K562 (cell line): ENCODE measurements around the gene NAT8L. TPM values are rescaled to one million over a fixed set of nuclear protein-coding genes. Genes with fewer than 3 reads are reported as not detected.

Source experiments
- ATAC-seq: fragments of 200-7000 bp; cut with Tn5 transposase; 3 replicates; pipeline ENCODE4 v1.9.1; 2020; ENCODE audit warnings: moderate library complexity
- BruUV-seq: library from RNA; stranded (reverse); fragments of 400-500 nt; replicated peaks from 2 replicates; lab custom pipeline; 2021; lab: Mats Ljungman, UMichigan
- CTCF ChIA-PET: fragments of 300-600 bp; formaldehyde crosslinking; extraction: SDS; loops from one replicate; lab custom pipeline; 2021; ENCODE audit warnings: low intra/inter-chr PET ratio; lab: Yijun Ruan, JAX
- POLR2A ChIA-PET: fragments of 300-600, 350-650 bp; sonication (Branson Sonifier 250); formaldehyde crosslinking; extraction: SDS; loops from one replicate; lab custom pipeline; 2021; ENCODE audit warnings: antibody characterized with exemption, inconsistent platforms; lab: Yijun Ruan, JAX
- DNase-seq, 4 experiments: peaks; one replicate each; pipeline versions ENCODE4 v3.0.0 to v3.0.0-alpha.2; 2011 to 2018; ENCODE audit warnings: low spot score in 3 of 4, mixed read lengths in 3 of 4; ENCODE audit errors: extremely low read depth in 1 of 4
- FAIRE-seq: peaks from 2 replicates; lab custom pipeline; 2011; peaks lifted over from hg19 to GRCh38; lab: Jason Lieb, UNC
- H2AFZ ChIP-seq: 2 replicates; pipeline ENCODE4 v1.6.0; 2011; ENCODE audit warnings: low read depth, low read length, control low read depth, inconsistent platforms
- H3K27ac ChIP-seq: fragments of 200-600 bp; 3 replicates; pipeline ENCODE4 v1.8.0; 2011; ENCODE audit warnings: low read depth, mild to moderate bottlenecking, control low read depth, inconsistent platforms, low read length, moderate library complexity, mixed read lengths; ENCODE audit errors: extremely low read depth
- H3K27me3 ChIP-seq, 2 experiments: fragments of 300-600 bp in 1 of 2; 2 replicates in 1 of 2; 3 replicates in 1 of 2; pipeline versions ENCODE4 v1.6.0 to v1.8.0; 2011; ENCODE audit warnings: inconsistent platforms in 2 of 2, low read length in 2 of 2, mild to moderate bottlenecking in 1 of 2, mixed read lengths in 1 of 2, moderate library complexity in 1 of 2; ENCODE audit not compliant: control insufficient read depth in 2 of 2, insufficient read depth in 2 of 2
- H3K36me3 ChIP-seq: fragments of 300-600 bp; 3 replicates; pipeline ENCODE4 v1.8.0; 2011; ENCODE audit warnings: mild to moderate bottlenecking, low read length, inconsistent platforms; ENCODE audit not compliant: control insufficient read depth, insufficient read depth
- H3K4me1 ChIP-seq, 2 experiments: fragments of 200-600 bp in 1 of 2; replicated peaks in 1 of 2; 2 replicates in 1 of 2; 3 replicates in 1 of 2; pipeline versions ENCODE4 v1.5.1 to v1.8.0; 2011; ENCODE audit warnings: inconsistent platforms in 2 of 2, low read length in 2 of 2, mild to moderate bottlenecking in 1 of 2, mixed read lengths in 1 of 2, moderate library complexity in 1 of 2; ENCODE audit not compliant: control insufficient read depth in 2 of 2, insufficient read depth in 2 of 2
- H3K4me2 ChIP-seq: 2 replicates; pipeline ENCODE4 v1.6.1; 2011; ENCODE audit warnings: low read length, control low read depth, inconsistent platforms, mixed read lengths; ENCODE audit not compliant: insufficient read depth
- H3K4me3 ChIP-seq: fragments of 200-600 bp; sonication (generic), shearing (Covaris generic); 2 replicates; pipeline ENCODE4 v1.5.1; 2016; ENCODE audit warnings: control low read depth, inconsistent platforms
- H3K79me2 ChIP-seq: fragments of 200-600 bp; 3 replicates; pipeline ENCODE4 v1.8.0; 2011; ENCODE audit warnings: low read length, inconsistent platforms; ENCODE audit not compliant: control insufficient read depth, insufficient read depth
- H3K9ac ChIP-seq, 2 experiments: 2 replicates each; pipeline versions ENCODE4 v1.6.0 to v1.6.1; 2011; ENCODE audit warnings: low read depth in 2 of 2, low read length in 2 of 2, control low read depth in 1 of 2, inconsistent platforms in 1 of 2, mild to moderate bottlenecking in 1 of 2, mixed read lengths in 1 of 2; ENCODE audit not compliant: insufficient read depth in 1 of 2
- H3K9me1 ChIP-seq: one replicate; pipeline ENCODE4 v1.6.0; 2011; ENCODE audit warnings: inconsistent platforms, mild to moderate bottlenecking, low read length, moderate library complexity; ENCODE audit not compliant: control insufficient read depth, insufficient read depth
- H3K9me3 ChIP-seq: replicated peaks from 2 replicates; pipeline ENCODE4 v1.5.1; 2011; ENCODE audit warnings: low read depth, low read length, inconsistent platforms; ENCODE audit not compliant: control insufficient read depth, insufficient read depth
- H4K20me1 ChIP-seq: replicated peaks from 2 replicates; pipeline ENCODE4 v1.6.1; 2011; ENCODE audit warnings: low read length, inconsistent platforms, mixed read lengths; ENCODE audit not compliant: control insufficient read depth, insufficient read depth
- MTF1 ChIP-seq: fragments of 250-450 bp; sonication (Bioruptor Pico); IDR thresholded peaks from 2 replicates; pipeline ENCODE4 v1.9.0; 2021; ENCODE audit warnings: moderate library complexity, mild to moderate bottlenecking, inconsistent platforms, borderline replicate concordance
- NCOR1 ChIP-seq: fragments of 450-650 bp; IDR thresholded peaks from 2 replicates; pipeline ENCODE4 v1.6.1; 2016; ENCODE audit warnings: mild to moderate bottlenecking, moderate library complexity
- ZNF133 ChIP-seq: fragments of 250-450 bp; sonication (Bioruptor Pico); IDR thresholded peaks from 2 replicates; pipeline ENCODE4 v1.4.0; 2020; ENCODE audit warnings: mild to moderate bottlenecking
- ZNF785 ChIP-seq: fragments of 250-450 bp; sonication (Bioruptor Pico); IDR thresholded peaks from 2 replicates; pipeline ENCODE4 v1.4.0; 2020; ENCODE audit warnings: mild to moderate bottlenecking
- WGBS: fragments of 100-300 bp; shearing (Covaris generic); methylation state at CpG from one replicate; pipeline ENCODE4 v1.1.6; 2016; ENCODE audit warnings: low coverage, mixed read lengths; ENCODE audit not compliant: insufficient coverage; ENCODE audit errors: missing lambda C conversion rate; 5-methylcytosine and 5-hydroxymethylcytosine counted together
- in situ Hi-C: fragments of 300-500 bp; cut with MboI; formaldehyde crosslinking; loops from 4 replicates; pipeline ENCODE4 v1.15.0; 2018; ENCODE audit warnings: inconsistent platforms, mixed read lengths
- intact Hi-C: fragments of 100-400 bp; cut with micrococcal nuclease; formaldehyde crosslinking; loops from 2 replicates; pipeline ENCODE4 v1.14.2; 2022
- polyA plus RNA-seq, 8 experiments: library from polyadenylated mRNA; depleted of rRNA in 4 of 8; stranded (reverse) in 5 of 8; unstranded in 3 of 8; fragments of >200 nt; fragmentation: Nextera tagmentation in 2 of 8; fragmentation: Illumina TruSeq in 1 of 8; extraction: Ambion mirVana in 2 of 8; extraction: Trizol in 1 of 8; gene quantifications; 2 replicates each; pipeline versions ENCODE4 v1.2.1 to v1.2.3, GENCODE V29; 2011 to 2014; ENCODE audit warnings: inconsistent platforms in 1 of 8, missing spikeins in 1 of 8
- total RNA-seq, 7 experiments: library from RNA; depleted of rRNA in 6 of 7; stranded (reverse); fragments of >200 nt in 6 of 7; fragmentation: Illumina TruSeq in 2 of 7; extraction: Trizol in 2 of 7; gene quantifications; 2 replicates each; pipeline versions ENCODE4 v1.2.1 to v1.2.3, GENCODE V29; 2011 to 2021; ENCODE audit warnings: low replicate concordance in 1 of 7
- TF ChIP-seq, protein P1 (sequence below): IDR thresholded peaks from 2 replicates; pipeline ENCODE4 v1.6.1; 2011; ENCODE audit warnings: borderline replicate concordance, low read depth, mild to moderate bottlenecking, moderate library complexity, low read length; ENCODE audit not compliant: insufficient read depth, poor library complexity, severe bottlenecking
- TF ChIP-seq, protein P2 (sequence below), 2 experiments: fragments of 450-650 bp; conservative IDR thresholded peaks; 2 replicates each; pipeline ENCODE4 v1.6.1; 2017; ENCODE audit warnings: mild to moderate bottlenecking in 2 of 2, moderate library complexity in 2 of 2
- TF ChIP-seq, protein P3 (sequence below): sonication (generic); formaldehyde crosslinking; IDR thresholded peaks from 2 replicates; pipeline ENCODE4 v1.8.0; 2022; ENCODE audit warnings: mild to moderate bottlenecking, low read depth, missing genetic modification reagents
- TF ChIP-seq, protein P4 (sequence below): sonication (generic); formaldehyde crosslinking; IDR thresholded peaks from 2 replicates; pipeline ENCODE4 v1.9.0; 2022; ENCODE audit warnings: mild to moderate bottlenecking, missing genetic modification reagents
- TF ChIP-seq, protein P5 (sequence below): fragments of 450-650 bp; IDR thresholded peaks from 2 replicates; pipeline ENCODE4 v1.6.1; 2017; ENCODE audit warnings: antibody characterized with exemption, mild to moderate bottlenecking

NAT8L gene
- total and polyA plus RNA-seq, 9 of the 15 experiments (the other 6 are each of a cell fraction or from before 2014, with no cell fraction given): 0.06 to 11.0 (median 1.5) TPM

DNA sequence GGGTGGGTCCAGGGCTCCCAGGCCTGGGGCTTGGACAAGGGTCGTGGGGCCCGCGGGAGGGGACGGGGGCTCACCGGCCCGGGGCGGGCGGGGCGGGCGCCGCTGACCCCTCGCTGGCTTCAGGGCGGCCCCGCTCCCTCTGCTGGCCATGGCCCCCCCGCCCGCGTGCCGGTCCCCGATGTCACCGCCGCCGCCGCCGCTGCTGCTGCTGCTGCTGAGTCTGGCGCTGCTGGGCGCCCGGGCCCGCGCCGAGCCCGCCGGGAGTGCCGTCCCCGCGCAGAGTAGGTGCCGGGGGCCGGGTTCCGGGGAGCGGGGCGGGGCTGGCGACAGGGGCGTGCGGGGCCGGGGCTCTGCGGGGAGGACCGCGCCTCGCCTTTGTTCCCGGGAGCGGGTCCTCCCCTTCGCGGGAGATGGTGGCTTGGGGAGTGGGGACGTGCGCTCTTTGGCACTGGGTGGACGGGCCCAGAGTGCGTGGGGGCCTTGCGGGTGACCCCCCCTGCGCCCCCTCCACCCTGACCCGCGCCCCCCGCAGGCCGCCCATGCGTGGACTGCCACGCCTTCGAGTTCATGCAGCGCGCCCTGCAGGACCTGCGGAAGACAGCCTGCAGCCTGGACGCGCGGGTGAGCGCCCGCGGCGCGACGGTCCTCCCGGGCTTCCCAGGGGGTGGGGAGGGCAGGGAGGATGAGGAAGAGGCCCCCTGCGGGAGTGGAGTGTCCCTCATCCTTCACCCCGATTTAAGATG is 16.8 kb upstream of the NAT8L start (continued):
- TF ChIP-seq, protein P1, sequence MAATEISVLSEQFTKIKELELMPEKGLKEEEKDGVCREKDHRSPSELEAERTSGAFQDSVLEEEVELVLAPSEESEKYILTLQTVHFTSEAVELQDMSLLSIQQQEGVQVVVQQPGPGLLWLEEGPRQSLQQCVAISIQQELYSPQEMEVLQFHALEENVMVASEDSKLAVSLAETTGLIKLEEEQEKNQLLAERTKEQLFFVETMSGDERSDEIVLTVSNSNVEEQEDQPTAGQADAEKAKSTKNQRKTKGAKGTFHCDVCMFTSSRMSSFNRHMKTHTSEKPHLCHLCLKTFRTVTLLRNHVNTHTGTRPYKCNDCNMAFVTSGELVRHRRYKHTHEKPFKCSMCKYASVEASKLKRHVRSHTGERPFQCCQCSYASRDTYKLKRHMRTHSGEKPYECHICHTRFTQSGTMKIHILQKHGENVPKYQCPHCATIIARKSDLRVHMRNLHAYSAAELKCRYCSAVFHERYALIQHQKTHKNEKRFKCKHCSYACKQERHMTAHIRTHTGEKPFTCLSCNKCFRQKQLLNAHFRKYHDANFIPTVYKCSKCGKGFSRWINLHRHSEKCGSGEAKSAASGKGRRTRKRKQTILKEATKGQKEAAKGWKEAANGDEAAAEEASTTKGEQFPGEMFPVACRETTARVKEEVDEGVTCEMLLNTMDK: peak; percentile 39
- TF ChIP-seq, protein P2, sequence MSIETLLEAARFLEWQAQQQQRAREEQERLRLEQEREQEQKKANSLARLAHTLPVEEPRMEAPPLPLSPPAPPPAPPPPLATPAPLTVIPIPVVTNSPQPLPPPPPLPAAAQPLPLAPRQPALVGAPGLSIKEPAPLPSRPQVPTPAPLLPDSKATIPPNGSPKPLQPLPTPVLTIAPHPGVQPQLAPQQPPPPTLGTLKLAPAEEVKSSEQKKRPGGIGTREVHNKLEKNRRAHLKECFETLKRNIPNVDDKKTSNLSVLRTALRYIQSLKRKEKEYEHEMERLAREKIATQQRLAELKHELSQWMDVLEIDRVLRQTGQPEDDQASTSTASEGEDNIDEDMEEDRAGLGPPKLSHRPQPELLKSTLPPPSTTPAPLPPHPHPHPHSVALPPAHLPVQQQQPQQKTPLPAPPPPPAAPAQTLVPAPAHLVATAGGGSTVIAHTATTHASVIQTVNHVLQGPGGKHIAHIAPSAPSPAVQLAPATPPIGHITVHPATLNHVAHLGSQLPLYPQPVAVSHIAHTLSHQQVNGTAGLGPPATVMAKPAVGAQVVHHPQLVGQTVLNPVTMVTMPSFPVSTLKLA (conservative IDR thresholded peaks at IDR 0.05): no peak

DNA sequence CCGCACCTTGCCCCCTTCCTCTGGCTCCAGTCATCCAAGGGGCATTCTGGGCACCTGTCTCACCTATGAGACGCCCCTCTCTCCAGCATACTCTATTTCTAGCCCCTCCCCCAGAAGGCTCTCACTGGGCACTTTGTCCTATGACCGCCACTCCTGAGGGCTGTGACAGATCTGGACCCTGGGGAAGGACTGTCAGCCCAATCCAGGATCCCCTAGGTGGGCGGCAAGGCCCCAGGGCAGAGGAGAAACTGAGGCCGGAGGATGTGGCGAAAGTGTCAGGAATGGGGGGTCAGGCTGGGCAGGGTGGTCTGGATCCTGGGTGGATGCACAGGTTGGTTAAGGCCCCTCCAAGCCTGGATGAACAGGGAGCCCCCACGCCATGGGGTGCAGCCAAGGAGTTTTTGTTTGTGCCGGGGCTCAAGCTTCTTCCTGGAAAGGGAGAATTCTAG is 16.2 kb upstream of the NAT8L start:
- no peak for DNase-seq
- in situ Hi-C loops (no loop called here), intact Hi-C loops (loop anchor here (5.0 kb wide), 1 partner anchor 36 kb away; the partner anchor contains the start of gene NELFA)
- H3K9me1 ChIP-seq: no peaks in the 10 kb centered on the region
- H3K4me3 ChIP-seq: peak overlapping the region; percentile 68; the same call in 1 of the 2 replicates
- peaks cover 0 to 58% of the 10 kb centered on the region in 2 experiments; a peak in 2 of 5 replicates for H3K4me1 ChIP-seq
- H3K79me2 ChIP-seq: no peaks in the 10 kb centered on the region
- 64% methylated on average over 6 of the region's 8 CpGs for WGBS
- POLR2A ChIA-PET: no interaction called here
- FAIRE-seq: no peak
- CTCF ChIA-PET: no interaction called here
- no TSS peak for BruUV-seq
- no peak overlapping the region for H3K27ac ChIP-seq
- ATAC-seq: no peak; the same call in 2 of the 3 replicates
- H3K36me3 ChIP-seq: no peaks in the 10 kb centered on the region
- H3K9ac ChIP-seq: peak overlapping the region in 1 of 2 experiments; percentile 92; a peak in 1 of 4 replicates
- no peaks in the 10 kb centered on the region for H3K27me3 ChIP-seq
- no peak overlapping the region for H2AFZ ChIP-seq
- H4K20me1 ChIP-seq: no peaks in the 10 kb centered on the region
- peak overlapping the region; percentile 35 for H3K4me2 ChIP-seq
- no peaks in the 10 kb centered on the region for H3K9me3 ChIP-seq
- TF ChIP-seq MTF1 (no peak), ZNF785 (no peak), ZNF133 (CRISPR knock-in tag) (no peak), NCOR1 (no peak)
- TF ChIP-seq, protein P3, sequence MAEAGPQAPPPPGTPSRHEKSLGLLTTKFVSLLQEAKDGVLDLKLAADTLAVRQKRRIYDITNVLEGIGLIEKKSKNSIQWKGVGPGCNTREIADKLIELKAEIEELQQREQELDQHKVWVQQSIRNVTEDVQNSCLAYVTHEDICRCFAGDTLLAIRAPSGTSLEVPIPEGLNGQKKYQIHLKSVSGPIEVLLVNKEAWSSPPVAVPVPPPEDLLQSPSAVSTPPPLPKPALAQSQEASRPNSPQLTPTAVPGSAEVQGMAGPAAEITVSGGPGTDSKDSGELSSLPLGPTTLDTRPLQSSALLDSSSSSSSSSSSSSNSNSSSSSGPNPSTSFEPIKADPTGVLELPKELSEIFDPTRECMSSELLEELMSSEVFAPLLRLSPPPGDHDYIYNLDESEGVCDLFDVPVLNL (CRISPR knock-in tag): no peak
- TF ChIP-seq, protein P4, sequence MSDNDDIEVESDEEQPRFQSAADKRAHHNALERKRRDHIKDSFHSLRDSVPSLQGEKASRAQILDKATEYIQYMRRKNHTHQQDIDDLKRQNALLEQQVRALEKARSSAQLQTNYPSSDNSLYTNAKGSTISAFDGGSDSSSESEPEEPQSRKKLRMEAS (CRISPR knock-in tag): no peak
- TF ChIP-seq, protein P5, sequence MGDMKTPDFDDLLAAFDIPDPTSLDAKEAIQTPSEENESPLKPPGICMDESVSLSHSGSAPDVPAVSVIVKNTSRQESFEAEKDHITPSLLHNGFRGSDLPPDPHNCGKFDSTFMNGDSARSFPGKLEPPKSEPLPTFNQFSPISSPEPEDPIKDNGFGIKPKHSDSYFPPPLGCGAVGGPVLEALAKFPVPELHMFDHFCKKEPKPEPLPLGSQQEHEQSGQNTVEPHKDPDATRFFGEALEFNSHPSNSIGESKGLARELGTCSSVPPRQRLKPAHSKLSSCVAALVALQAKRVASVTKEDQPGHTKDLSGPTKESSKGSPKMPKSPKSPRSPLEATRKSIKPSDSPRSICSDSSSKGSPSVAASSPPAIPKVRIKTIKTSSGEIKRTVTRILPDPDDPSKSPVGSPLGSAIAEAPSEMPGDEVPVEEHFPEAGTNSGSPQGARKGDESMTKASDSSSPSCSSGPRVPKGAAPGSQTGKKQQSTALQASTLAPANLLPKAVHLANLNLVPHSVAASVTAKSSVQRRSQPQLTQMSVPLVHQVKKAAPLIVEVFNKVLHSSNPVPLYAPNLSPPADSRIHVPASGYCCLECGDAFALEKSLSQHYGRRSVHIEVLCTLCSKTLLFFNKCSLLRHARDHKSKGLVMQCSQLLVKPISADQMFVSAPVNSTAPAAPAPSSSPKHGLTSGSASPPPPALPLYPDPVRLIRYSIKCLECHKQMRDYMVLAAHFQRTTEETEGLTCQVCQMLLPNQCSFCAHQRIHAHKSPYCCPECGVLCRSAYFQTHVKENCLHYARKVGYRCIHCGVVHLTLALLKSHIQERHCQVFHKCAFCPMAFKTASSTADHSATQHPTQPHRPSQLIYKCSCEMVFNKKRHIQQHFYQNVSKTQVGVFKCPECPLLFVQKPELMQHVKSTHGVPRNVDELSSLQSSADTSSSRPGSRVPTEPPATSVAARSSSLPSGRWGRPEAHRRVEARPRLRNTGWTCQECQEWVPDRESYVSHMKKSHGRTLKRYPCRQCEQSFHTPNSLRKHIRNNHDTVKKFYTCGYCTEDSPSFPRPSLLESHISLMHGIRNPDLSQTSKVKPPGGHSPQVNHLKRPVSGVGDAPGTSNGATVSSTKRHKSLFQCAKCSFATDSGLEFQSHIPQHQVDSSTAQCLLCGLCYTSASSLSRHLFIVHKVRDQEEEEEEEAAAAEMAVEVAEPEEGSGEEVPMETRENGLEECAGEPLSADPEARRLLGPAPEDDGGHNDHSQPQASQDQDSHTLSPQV: no peak
